AG09309 (cell line): ENCODE results near the gene NTM.

Experiments
- DNase-seq: peaks from one replicate; pipeline ENCODE4 v3.0.0-alpha.2; 2010; ENCODE audit warnings: low read depth
- H3K4me3 ChIP-seq: 2 replicates; pipeline ENCODE4 v1.5.1; 2011; ENCODE audit warnings: mild to moderate bottlenecking, low read depth, low read length, moderate library complexity; ENCODE audit not compliant: control insufficient read depth
- CTCF ChIP-seq: IDR thresholded peaks from 2 replicates; pipeline ENCODE4 v1.5.1; 2011; ENCODE audit warnings: mild to moderate bottlenecking, low read depth, low read length, inconsistent platforms; ENCODE audit not compliant: insufficient read depth, control insufficient read depth; ENCODE audit errors: missing control alignments

Gene NTM

GRCh38 chr11:131875611-131876010 is 505.2 kb downstream of the NTM start:
- DNase-seq, result no peak

DNA sequence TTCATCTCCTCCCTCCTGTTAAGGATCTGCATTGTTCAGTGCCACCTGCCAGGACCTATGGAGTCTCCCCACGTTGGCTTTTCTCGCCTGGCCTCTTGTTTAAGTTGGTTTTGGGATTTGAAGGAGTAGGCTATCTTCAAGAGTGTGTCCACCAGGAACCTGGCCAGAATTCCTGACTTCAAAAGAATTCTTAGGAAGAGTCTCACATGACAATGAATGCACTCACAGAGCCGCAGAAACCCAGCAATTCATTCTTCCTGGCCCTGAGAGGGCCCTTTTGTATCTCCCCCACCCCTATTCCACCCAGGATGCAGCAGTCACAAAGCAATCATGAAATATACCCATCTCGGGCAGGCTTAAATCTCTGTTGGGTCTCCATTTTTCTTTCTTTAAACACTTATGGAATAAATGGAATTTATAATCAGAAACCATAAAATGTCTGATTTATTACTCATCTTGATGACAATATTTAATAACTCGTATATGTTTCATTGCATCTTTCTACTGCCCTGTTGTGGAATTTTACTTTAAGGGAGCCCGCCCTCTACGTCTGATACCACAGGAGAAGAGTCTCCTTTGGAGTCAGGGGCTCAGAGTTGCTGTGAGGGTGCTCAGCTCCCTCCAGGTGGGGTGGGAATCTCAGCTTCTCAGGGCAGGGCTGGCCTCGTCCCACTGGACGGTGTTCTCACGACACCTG is 507.0 kb downstream of the NTM start:
- no peak for TF ChIP-seq CTCF
- no peak for DNase-seq
- H3K4me3 ChIP-seq, result no peak overlapping the region

More at GRCh38 chr11:131875611-131876010, 505.2 kb downstream of the NTM start:
- TF ChIP-seq CTCF, result no peak
- H3K4me3 ChIP-seq, result no peak overlapping the region

GRCh38 chr11:131880316-131880715 is 509.9 kb downstream of the NTM start:
- no peak for DNase-seq
- no peak overlapping the region for H3K4me3 ChIP-seq
- TF ChIP-seq CTCF, result no peak

- no peak for TF ChIP-seq CTCF
- H3K4me3 ChIP-seq, result no peak overlapping the region
These were observed 510.6 kb downstream of the NTM start for GRCh38 chr11:131880976-131881375.

GRCh38 chr11:131883332-131883731 is 512.9 kb downstream of the NTM start:
- DNase-seq, result no peak
- TF ChIP-seq CTCF, result no peak
- no peak overlapping the region for H3K4me3 ChIP-seq

More at GRCh38 chr11:131880976-131881375, 510.6 kb downstream of the NTM start:
- no peak for DNase-seq

GRCh38 chr11:131884461-131885073 is 514.2 kb downstream of the NTM start:
- no peak for TF ChIP-seq CTCF
- H3K4me3 ChIP-seq, result no peak overlapping the region
- DNase-seq, result no peak
